ENCODE measurements around the gene PRKAR1B.

The PRKAR1B gene

GRCh38 chr7:509426-510130 lies 217.5 kb downstream of the PRKAR1B start:
- H3K4me2 ChIP-seq (ENCODE audit: low read length) = no peak overlapping the region
- H2AFZ ChIP-seq (ENCODE audit: low read length) = no peak overlapping the region
- H3K79me2 ChIP-seq (ENCODE audit: insufficient read depth, low read length) = no peaks in the 10 kb centered on the region
- no peaks in the 10 kb centered on the region for H3K9me2 ChIP-seq (ENCODE audit: low read depth, low read length)
- H3K4me3 ChIP-seq (ENCODE audit: low read depth, low read length, poor library complexity, severe bottlenecking) = no peak overlapping the region
- H3K9me3 ChIP-seq (ENCODE audit: low read length) = no peaks in the 10 kb centered on the region
- no peak for TF ChIP-seq EZH2 (IDR thresholded peaks at IDR 0.05; ENCODE audit: borderline replicate concordance, low read length)
- no peak for TF ChIP-seq CTCF (IDR thresholded peaks at IDR 0.05; ENCODE audit: low read length)
- no peak overlapping the region for H3K9ac ChIP-seq (ENCODE audit: low read length)
- H3K27ac ChIP-seq (ENCODE audit: low read depth, low read length, poor library complexity, severe bottlenecking) = no peak overlapping the region
- H3K27me3 ChIP-seq (ENCODE audit: insufficient read depth, low read length) = no peaks in the 10 kb centered on the region; the same call in 1 of the 2 replicates
- H3K4me1 ChIP-seq (ENCODE audit: insufficient read depth, low read length, severe bottlenecking) = no peaks in the 10 kb centered on the region
- H3F3A ChIP-seq (ENCODE audit: insufficient read depth, low read length) = no peaks in the 10 kb centered on the region
- no peaks in the 10 kb centered on the region for H4K20me1 ChIP-seq (ENCODE audit: insufficient read depth, low read length)
- H3K36me3 ChIP-seq (ENCODE audit: insufficient read depth, low read length) = no peaks in the 10 kb centered on the region

- H3K9me2 ChIP-seq (ENCODE audit: low read depth, low read length) = no peaks in the 10 kb centered on the region
- H4K20me1 ChIP-seq (ENCODE audit: insufficient read depth, low read length) = no peaks in the 10 kb centered on the region
- no peaks in the 10 kb centered on the region for H3K9me3 ChIP-seq (ENCODE audit: low read length)
These were observed 218.5 kb downstream of the PRKAR1B start for GRCh38 chr7:508461-509170.

GRCh38 chr7:507623-508300 lies 219.3 kb downstream of the PRKAR1B start:
- no peaks in the 10 kb centered on the region for H3K36me3 ChIP-seq (ENCODE audit: insufficient read depth, low read length)
- TF ChIP-seq CTCF (IDR thresholded peaks at IDR 0.05; ENCODE audit: low read length) (no peak), EZH2 (IDR thresholded peaks at IDR 0.05; ENCODE audit: borderline replicate concordance, low read length) (no peak)
- H2AFZ ChIP-seq (ENCODE audit: low read length) = no peak overlapping the region
- no peaks in the 10 kb centered on the region for H3K4me1 ChIP-seq (ENCODE audit: insufficient read depth, low read length, severe bottlenecking)
- H3K4me2 ChIP-seq (ENCODE audit: low read length) = no peak overlapping the region
- no peak overlapping the region for H3K4me3 ChIP-seq (ENCODE audit: low read depth, low read length, poor library complexity, severe bottlenecking)
- H3K79me2 ChIP-seq (ENCODE audit: insufficient read depth, low read length) = no peaks in the 10 kb centered on the region
- H3F3A ChIP-seq (ENCODE audit: insufficient read depth, low read length) = no peaks in the 10 kb centered on the region
- H3K27me3 ChIP-seq (ENCODE audit: insufficient read depth, low read length) = no peaks in the 10 kb centered on the region; the same call in 1 of the 2 replicates
- H3K9me3 ChIP-seq (ENCODE audit: low read length) = no peaks in the 10 kb centered on the region
- H3K9ac ChIP-seq (ENCODE audit: low read length) = no peak overlapping the region
- H3K27ac ChIP-seq (ENCODE audit: low read depth, low read length, poor library complexity, severe bottlenecking) = no peak overlapping the region
- no peaks in the 10 kb centered on the region for H4K20me1 ChIP-seq (ENCODE audit: insufficient read depth, low read length)
- H3K9me2 ChIP-seq (ENCODE audit: low read depth, low read length) = no peaks in the 10 kb centered on the region

More at GRCh38 chr7:508461-509170, 218.5 kb downstream of the PRKAR1B start:
- H3K4me3 ChIP-seq (ENCODE audit: low read depth, low read length, poor library complexity, severe bottlenecking) = no peak overlapping the region
- H3K36me3 ChIP-seq (ENCODE audit: insufficient read depth, low read length) = no peaks in the 10 kb centered on the region
- H3K9ac ChIP-seq (ENCODE audit: low read length) = no peak overlapping the region
- H3K79me2 ChIP-seq (ENCODE audit: insufficient read depth, low read length) = no peaks in the 10 kb centered on the region
- H3F3A ChIP-seq (ENCODE audit: insufficient read depth, low read length) = no peaks in the 10 kb centered on the region
- no peak overlapping the region for H3K27ac ChIP-seq (ENCODE audit: low read depth, low read length, poor library complexity, severe bottlenecking)
- TF ChIP-seq CTCF (IDR thresholded peaks at IDR 0.05; ENCODE audit: low read length) = no peak
- TF ChIP-seq EZH2 (IDR thresholded peaks at IDR 0.05; ENCODE audit: borderline replicate concordance, low read length) = no peak
- no peak overlapping the region for H3K4me2 ChIP-seq (ENCODE audit: low read length)
- H2AFZ ChIP-seq (ENCODE audit: low read length) = no peak overlapping the region
- H3K4me1 ChIP-seq (ENCODE audit: insufficient read depth, low read length, severe bottlenecking) = no peaks in the 10 kb centered on the region
- no peaks in the 10 kb centered on the region; the same call in 1 of the 2 replicates for H3K27me3 ChIP-seq (ENCODE audit: insufficient read depth, low read length)

All from OCI-LY1 (cell line).